ENCODE measurements around the gene NUCKS1. TPM values are rescaled to one million over a fixed set of nuclear protein-coding genes. Genes with fewer than 3 reads are reported as not detected.

Gene NUCKS1
- total and polyA plus RNA-seq, 2 of the 13 experiments (the other 11 are each of a cell fraction or from before 2014, with no cell fraction given) = 35.5 to 117 TPM

GRCh38 chr1:205749234-205750137 lies 496 bp downstream of the NUCKS1 start (continued):
- no peak for TF ChIP-seq ZNF609 (CRISPR knock-in tag; IDR thresholded peaks at IDR 0.05; ENCODE audit: borderline replicate concordance)
- TF ChIP-seq ZC3H13 (CRISPR knock-in tag; IDR thresholded peaks at IDR 0.05) = peak; percentile 92
- TF ChIP-seq ZNF550 (CRISPR knock-in tag; IDR thresholded peaks at IDR 0.05; ENCODE audit: borderline replicate concordance) = no peak
- TF ChIP-seq FOXP1 (IDR thresholded peaks at IDR 0.05) = no peak
- TF ChIP-seq FOXP1 (CRISPR knock-in tag; IDR thresholded peaks at IDR 0.05) = peak; percentile 41; the same call in 1 of the 2 replicates
- TF ChIP-seq NFYB (CRISPR knock-in tag; IDR thresholded peaks at IDR 0.05) = no peak
- TF ChIP-seq HCFC1 (IDR thresholded peaks at IDR 0.05; ENCODE audit: low read depth, low read length) = no peak; the same call in 1 of the 2 replicates
- peak; percentile 7; the same call in 1 of the 2 replicates for TF ChIP-seq ZNF329 (CRISPR knock-in tag; IDR thresholded peaks at IDR 0.05; ENCODE audit: low read depth)
- TF ChIP-seq GATAD2A (CRISPR knock-in tag; IDR thresholded peaks at IDR 0.05) = peak; percentile 61; the same call in 1 of the 2 replicates
- no peak for TF ChIP-seq ZNF562 (CRISPR knock-in tag; IDR thresholded peaks at IDR 0.05; ENCODE audit: borderline replicate concordance)
- TF ChIP-seq YEATS2 (CRISPR knock-in tag; IDR thresholded peaks at IDR 0.05; ENCODE audit: borderline replicate concordance) = no peak; the same call in 1 of the 2 replicates
- TF ChIP-seq KAT2B (IDR thresholded peaks at IDR 0.05; ENCODE audit: borderline replicate concordance, low read depth, low read length) = no peak
- no peak for TF ChIP-seq ZFP90 (CRISPR knock-in tag; IDR thresholded peaks at IDR 0.05; ENCODE audit: borderline replicate concordance)
- TF ChIP-seq ELF1 (CRISPR knock-in tag; IDR thresholded peaks at IDR 0.05) = peak; percentile 42
- TF ChIP-seq ZFP91 (CRISPR knock-in tag; IDR thresholded peaks at IDR 0.05; ENCODE audit: borderline replicate concordance) = peak; percentile 79
- no peak; the same call in 1 of the 2 replicates for TF ChIP-seq ZFP41 (CRISPR knock-in tag; IDR thresholded peaks at IDR 0.05; ENCODE audit: borderline replicate concordance)
- TF ChIP-seq PRDM10 (CRISPR knock-in tag; IDR thresholded peaks at IDR 0.05; ENCODE audit: low read depth) = no peak

Data from HepG2 (cell line).